Measurements from ENCODE around the gene C22orf15. TPM values are rescaled to one million over a fixed set of nuclear protein-coding genes. Genes with fewer than 3 reads are reported as not detected.

C22orf15 gene
- total and polyA plus RNA-seq, 2 donors (not counting 3 experiments of a cell fraction or from before 2014, with no cell fraction given) = 0.86 TPM; not detected in 1

GRCh38 chr22:23800297-23801237 lies 37.8 kb downstream of the C22orf15 start:
- dilution Hi-C loops (cut with MboI; ENCODE audit: extremely low pct_ligation_motif_present, low sequenced_read_pairs) = no loop called here
- H3K4me3 ChIP-seq (replicated peaks in 1 of 3; ENCODE audit: insufficient read depth in 1 of 3, low read depth in 1 of 3, low read length in 3 of 3) = no peak overlapping the region
- FAIRE-seq = no peak

More at GRCh38 chr22:23800297-23801237, 37.8 kb downstream of the C22orf15 start:
- H3K4me1 ChIP-seq (ENCODE audit: control insufficient read depth, extremely low read depth, insufficient read depth, low read length) = no peaks in the 10 kb centered on the region
- no peaks in the 10 kb centered on the region for H3K9me3 ChIP-seq (replicated peaks; ENCODE audit: control insufficient read depth, insufficient read depth, low read length)
- no peaks in the 10 kb centered on the region for H3K79me2 ChIP-seq (ENCODE audit: control insufficient read depth, insufficient read depth, low read length)
- no peaks in the 10 kb centered on the region for H4K20me1 ChIP-seq (replicated peaks; ENCODE audit: control insufficient read depth, extremely low read depth, insufficient read depth, low read length)
- no peaks in the 10 kb centered on the region for H3K27me3 ChIP-seq (ENCODE audit: control insufficient read depth in 2 of 2, insufficient read depth in 2 of 2, low read length in 2 of 2)
- BruUV-seq (replicated peaks) = no TSS peak
- DNase-seq (ENCODE audit: low read depth, low spot score) = no peak
- H3K9ac ChIP-seq (replicated peaks; ENCODE audit: extremely low read depth, insufficient read depth, low read length) = no peak overlapping the region
- no peak overlapping the region for H3K27ac ChIP-seq (ENCODE audit: insufficient read depth, low read depth, low read length)
- TF ChIP-seq GATA2 (IDR thresholded peaks at IDR 0.05; ENCODE audit: insufficient read depth, insufficient read length, low read depth, low read length) (no peak), POLR2A (IDR thresholded peaks at IDR 0.05; ENCODE audit: low read depth, low read length) (no peak), EZH2 (IDR thresholded peaks at IDR 0.05; ENCODE audit: borderline replicate concordance, low read depth, low read length, severe bottlenecking) (no peak), JUN (IDR thresholded peaks at IDR 0.05; ENCODE audit: borderline replicate concordance, insufficient read depth, insufficient read length, low read depth) (no peak), MAX (IDR thresholded peaks at IDR 0.05; ENCODE audit: insufficient read depth, insufficient read length) (no peak), CTCF (IDR thresholded peaks at IDR 0.05; ENCODE audit: extremely low read depth in 1 of 2, insufficient read depth in 1 of 2, low read depth in 1 of 2, low read length in 2 of 2) (no peak), POLR2AphosphoS5 (IDR thresholded peaks at IDR 0.05; ENCODE audit: insufficient read depth, low read depth, low read length) (no peak), FOS (IDR thresholded peaks at IDR 0.05; ENCODE audit: borderline replicate concordance, insufficient read depth, low read length) (no peak), MYC (IDR thresholded peaks at IDR 0.05; ENCODE audit: low read depth, low read length) (no peak)
- intact Hi-C loops (cut with micrococcal nuclease) = no loop called here
- H2AFZ ChIP-seq (ENCODE audit: low read depth, low read length) = no peak overlapping the region
- no peak overlapping the region for H3K4me2 ChIP-seq (ENCODE audit: insufficient read depth, low read length)
- H3K36me3 ChIP-seq (ENCODE audit: control insufficient read depth in 2 of 2, extremely low read depth in 1 of 2, insufficient read depth in 2 of 2, low read length in 2 of 2) = peaks cover 18 to 37% of the 10 kb centered on the region in 2 experiments
- no peaks in the 10 kb centered on the region for H3K9me1 ChIP-seq (replicated peaks; ENCODE audit: control insufficient read depth, extremely low read depth, insufficient read depth, low read length)
- ChIA-PET CTCF (interaction anchor here (1.9 kb wide), 1 partner anchor 11 kb away, joined by 6 read pairs; no protein-coding TSS in a partner anchor), POLR2A (no interaction called here)
